ENCODE measurements around the gene EIF2S3.
A peak's percentile ranks its signal among the peaks of the same experiment; 100 is the strongest.

EIF2S3 gene

GRCh38 chrX:24017674-24018073 lies 37.1 kb upstream of the EIF2S3 start:
- no peak overlapping the region for H4K8ac ChIP-seq (ENCODE audit: low read depth, low read length)
- no peak for DNase-seq
- H2BK15ac ChIP-seq (replicated peaks; ENCODE audit: low read depth) = no peak overlapping the region
- no peak overlapping the region for H3K4me3 ChIP-seq (ENCODE audit: low read length)
- H2AK5ac ChIP-seq (ENCODE audit: low read length) = no peak overlapping the region
- no peaks in the 10 kb centered on the region for H3K79me2 ChIP-seq (ENCODE audit: control insufficient read depth, insufficient read depth, low read length)
- H3K4me1 ChIP-seq (ENCODE audit: control insufficient read depth, low read depth, low read length) = no peaks in the 10 kb centered on the region
- no peak overlapping the region for H2BK120ac ChIP-seq (ENCODE audit: low read depth, low read length)
- H3K36me3 ChIP-seq (ENCODE audit: control insufficient read depth, insufficient read depth, low read length) = no peaks in the 10 kb centered on the region
- no peak overlapping the region for H3K23ac ChIP-seq (ENCODE audit: low read length)
- H3K79me1 ChIP-seq (ENCODE audit: low read length) = no peaks in the 10 kb centered on the region
- H4K5ac ChIP-seq (ENCODE audit: low read length) = no peak overlapping the region
- no peak overlapping the region for H3K56ac ChIP-seq (ENCODE audit: low read length)
- no peak overlapping the region for H3K4me2 ChIP-seq (ENCODE audit: low read length)
- no peaks in the 10 kb centered on the region for H3K27me3 ChIP-seq (ENCODE audit: insufficient read depth, low read length, poor library complexity)
- H3K9ac ChIP-seq (ENCODE audit: low read length) = no peak overlapping the region
- no peak overlapping the region for H3K4ac ChIP-seq (ENCODE audit: low read depth, low read length)
- no peak overlapping the region for H3K27ac ChIP-seq (ENCODE audit: low read depth, low read length)
- WGBS (ENCODE audit: extremely low coverage, insufficient coverage, low lambda C conversion rate) = no CpG with 5 or more reads among the region's 9 CpGs
- H3K18ac ChIP-seq (ENCODE audit: low read length) = no peak overlapping the region
- no peak overlapping the region for H2BK5ac ChIP-seq (ENCODE audit: low read length)

GRCh38 chrX:24018809-24019208 lies 35.9 kb upstream of the EIF2S3 start:
- H3K4me2 ChIP-seq (ENCODE audit: low read length) = no peak overlapping the region
- no peaks in the 10 kb centered on the region for H3K79me1 ChIP-seq (ENCODE audit: low read length)
- H3K36me3 ChIP-seq (ENCODE audit: control insufficient read depth, insufficient read depth, low read length) = no peaks in the 10 kb centered on the region
- no peak overlapping the region for H2AK5ac ChIP-seq (ENCODE audit: low read length)
- no peak overlapping the region for H3K56ac ChIP-seq (ENCODE audit: low read length)
- no peak overlapping the region for H3K4me3 ChIP-seq (ENCODE audit: low read length)
- H4K8ac ChIP-seq (ENCODE audit: low read depth, low read length) = no peak overlapping the region
- no peak overlapping the region for H3K27ac ChIP-seq (ENCODE audit: low read depth, low read length)
- H3K18ac ChIP-seq (ENCODE audit: low read length) = no peak overlapping the region
- no peak overlapping the region for H2BK5ac ChIP-seq (ENCODE audit: low read length)
- H3K27me3 ChIP-seq (ENCODE audit: insufficient read depth, low read length, poor library complexity) = no peaks in the 10 kb centered on the region
- no peak overlapping the region for H4K5ac ChIP-seq (ENCODE audit: low read length)
- DNase-seq = no peak
- H3K79me2 ChIP-seq (ENCODE audit: control insufficient read depth, insufficient read depth, low read length) = no peaks in the 10 kb centered on the region
- H3K4me1 ChIP-seq (ENCODE audit: control insufficient read depth, low read depth, low read length) = no peaks in the 10 kb centered on the region
- H3K4ac ChIP-seq (ENCODE audit: low read depth, low read length) = no peak overlapping the region
- H3K9ac ChIP-seq (ENCODE audit: low read length) = no peak overlapping the region
- H3K23ac ChIP-seq (ENCODE audit: low read length) = no peak overlapping the region
- no peak overlapping the region for H2BK15ac ChIP-seq (replicated peaks; ENCODE audit: low read depth)
- no peak overlapping the region for H2BK120ac ChIP-seq (ENCODE audit: low read depth, low read length)
- WGBS (ENCODE audit: extremely low coverage, insufficient coverage, low lambda C conversion rate) = no CpG with 5 or more reads among the region's 4 CpGs

- H3K36me3 ChIP-seq (ENCODE audit: control insufficient read depth, insufficient read depth, low read length) = no peaks in the 10 kb centered on the region
- no peak overlapping the region for H3K56ac ChIP-seq (ENCODE audit: low read length)
- H4K5ac ChIP-seq (ENCODE audit: low read length) = no peak overlapping the region
- no peaks in the 10 kb centered on the region for H3K79me2 ChIP-seq (ENCODE audit: control insufficient read depth, insufficient read depth, low read length)
- no peak overlapping the region for H2BK120ac ChIP-seq (ENCODE audit: low read depth, low read length)
- H2BK5ac ChIP-seq (ENCODE audit: low read length) = no peak overlapping the region
- no peak overlapping the region for H3K23ac ChIP-seq (ENCODE audit: low read length)
- H2BK15ac ChIP-seq (replicated peaks; ENCODE audit: low read depth) = no peak overlapping the region
- H3K18ac ChIP-seq (ENCODE audit: low read length) = no peak overlapping the region
- no peaks in the 10 kb centered on the region for H3K27me3 ChIP-seq (ENCODE audit: insufficient read depth, low read length, poor library complexity)
- H2AK5ac ChIP-seq (ENCODE audit: low read length) = no peak overlapping the region
- no peak overlapping the region for H3K4me2 ChIP-seq (ENCODE audit: low read length)
- DNase-seq = no peak
- no peak overlapping the region for H4K8ac ChIP-seq (ENCODE audit: low read depth, low read length)
- no CpG with 5 or more reads among the region's 7 CpGs for WGBS (ENCODE audit: extremely low coverage, insufficient coverage, low lambda C conversion rate)
- H3K4ac ChIP-seq (ENCODE audit: low read depth, low read length) = no peak overlapping the region
- H3K27ac ChIP-seq (ENCODE audit: low read depth, low read length) = no peak overlapping the region
- H3K4me3 ChIP-seq (ENCODE audit: low read length) = no peak overlapping the region
- no peaks in the 10 kb centered on the region for H3K79me1 ChIP-seq (ENCODE audit: low read length)
- H3K9ac ChIP-seq (ENCODE audit: low read length) = no peak overlapping the region
- no peaks in the 10 kb centered on the region for H3K4me1 ChIP-seq (ENCODE audit: control insufficient read depth, low read depth, low read length)
Observed at GRCh38 chrX:24019448-24019847, 35.3 kb upstream of the EIF2S3 start.

GRCh38 chrX:24020306-24020876 lies 34.4 kb upstream of the EIF2S3 start:
- Histone ChIP-seq H2BK15ac (replicated peaks; ENCODE audit: low read depth) (no peak overlapping the region), H4K8ac (ENCODE audit: low read depth, low read length) (no peak overlapping the region), H3K23ac (ENCODE audit: low read length) (no peak overlapping the region), H3K27me3 (ENCODE audit: insufficient read depth, low read length, poor library complexity) (no peaks in the 10 kb centered on the region), H2BK5ac (ENCODE audit: low read length) (no peak overlapping the region), H3K18ac (ENCODE audit: low read length) (no peak overlapping the region), H3K56ac (ENCODE audit: low read length) (no peak overlapping the region), H3K4me1 (ENCODE audit: control insufficient read depth, low read depth, low read length) (no peaks in the 10 kb centered on the region), H3K4me3 (ENCODE audit: low read length) (no peak overlapping the region), H3K79me2 (ENCODE audit: control insufficient read depth, insufficient read depth, low read length) (no peaks in the 10 kb centered on the region), H4K5ac (ENCODE audit: low read length) (no peak overlapping the region), H3K36me3 (ENCODE audit: control insufficient read depth, insufficient read depth, low read length) (no peaks in the 10 kb centered on the region), H3K79me1 (ENCODE audit: low read length) (no peaks in the 10 kb centered on the region), H3K4ac (ENCODE audit: low read depth, low read length) (no peak overlapping the region), H2AK5ac (ENCODE audit: low read length) (no peak overlapping the region), H3K27ac (ENCODE audit: low read depth, low read length) (no peak overlapping the region), H3K4me2 (ENCODE audit: low read length) (no peak overlapping the region), H3K9ac (ENCODE audit: low read length) (no peak overlapping the region), H2BK120ac (ENCODE audit: low read depth, low read length) (no peak overlapping the region)
- WGBS (ENCODE audit: extremely low coverage, insufficient coverage, low lambda C conversion rate) = no CpG with 5 or more reads among the region's 3 CpGs
- DNase-seq = peak; percentile 10

GRCh38 chrX:24023544-24023943 lies 31.2 kb upstream of the EIF2S3 start:
- H3K27me3 ChIP-seq (ENCODE audit: insufficient read depth, low read length, poor library complexity) = no peaks in the 10 kb centered on the region
- H3K9ac ChIP-seq (ENCODE audit: low read length) = no peak overlapping the region
- no peaks in the 10 kb centered on the region for H3K79me2 ChIP-seq (ENCODE audit: control insufficient read depth, insufficient read depth, low read length)
- H3K4ac ChIP-seq (ENCODE audit: low read depth, low read length) = no peak overlapping the region
- no peak overlapping the region for H4K8ac ChIP-seq (ENCODE audit: low read depth, low read length)
- H3K79me1 ChIP-seq (ENCODE audit: low read length) = no peaks in the 10 kb centered on the region
- no peak overlapping the region for H3K4me2 ChIP-seq (ENCODE audit: low read length)
- no peak overlapping the region for H3K18ac ChIP-seq (ENCODE audit: low read length)
- H4K5ac ChIP-seq (ENCODE audit: low read length) = no peak overlapping the region
- no peak overlapping the region for H2BK120ac ChIP-seq (ENCODE audit: low read depth, low read length)
- H3K56ac ChIP-seq (ENCODE audit: low read length) = no peak overlapping the region
- no peak overlapping the region for H3K27ac ChIP-seq (ENCODE audit: low read depth, low read length)
- no peak for DNase-seq
- no peaks in the 10 kb centered on the region for H3K4me1 ChIP-seq (ENCODE audit: control insufficient read depth, low read depth, low read length)
- H2BK15ac ChIP-seq (replicated peaks; ENCODE audit: low read depth) = no peak overlapping the region
- no peak overlapping the region for H3K4me3 ChIP-seq (ENCODE audit: low read length)
- no peak overlapping the region for H2AK5ac ChIP-seq (ENCODE audit: low read length)
- H3K23ac ChIP-seq (ENCODE audit: low read length) = no peak overlapping the region
- H2BK5ac ChIP-seq (ENCODE audit: low read length) = no peak overlapping the region
- WGBS (ENCODE audit: extremely low coverage, insufficient coverage, low lambda C conversion rate) = no CpG with 5 or more reads among the region's 1 CpG
- H3K36me3 ChIP-seq (ENCODE audit: control insufficient read depth, insufficient read depth, low read length) = no peaks in the 10 kb centered on the region

GRCh38 chrX:24023972-24024669 lies 30.6 kb upstream of the EIF2S3 start:
- no peak overlapping the region for H2BK120ac ChIP-seq (ENCODE audit: low read depth, low read length)

More at GRCh38 chrX:24023972-24024669, 30.6 kb upstream of the EIF2S3 start:
- Histone ChIP-seq H3K4me1 (ENCODE audit: control insufficient read depth, low read depth, low read length) (no peaks in the 10 kb centered on the region), H3K27me3 (ENCODE audit: insufficient read depth, low read length, poor library complexity) (no peaks in the 10 kb centered on the region), H3K79me1 (ENCODE audit: low read length) (no peaks in the 10 kb centered on the region), H2BK5ac (ENCODE audit: low read length) (no peak overlapping the region), H3K9ac (ENCODE audit: low read length) (peak overlapping the region; percentile 72), H3K23ac (ENCODE audit: low read length) (no peak overlapping the region), H4K8ac (ENCODE audit: low read depth, low read length) (no peak overlapping the region), H3K36me3 (ENCODE audit: control insufficient read depth, insufficient read depth, low read length) (no peaks in the 10 kb centered on the region), H3K4me3 (ENCODE audit: low read length) (peak overlapping the region; percentile 79), H3K56ac (ENCODE audit: low read length) (peak overlapping the region; percentile 73), H2AK5ac (ENCODE audit: low read length) (no peak overlapping the region), H3K79me2 (ENCODE audit: control insufficient read depth, insufficient read depth, low read length) (no peaks in the 10 kb centered on the region), H3K27ac (ENCODE audit: low read depth, low read length) (no peak overlapping the region), H2BK15ac (replicated peaks; ENCODE audit: low read depth) (no peak overlapping the region), H3K4me2 (ENCODE audit: low read length) (peak overlapping the region; percentile 40), H3K4ac (ENCODE audit: low read depth, low read length) (no peak overlapping the region), H4K5ac (ENCODE audit: low read length) (no peak overlapping the region), H3K18ac (ENCODE audit: low read length) (no peak overlapping the region)
- WGBS (ENCODE audit: extremely low coverage, insufficient coverage, low lambda C conversion rate) = no CpG with 5 or more reads among the region's 19 CpGs
- DNase-seq = no peak

Data from mesendoderm (in vitro differentiated cells).